HepG2 (cell line): ENCODE results near the gene CDT1. TPM values are rescaled to one million over a fixed set of nuclear protein-coding genes. Genes with fewer than 3 reads are reported as not detected.

Experiments used
- ATAC-seq: fragments of 200-7000 bp; cut with Tn5 transposase; 3 replicates; pipeline ENCODE4 v1.9.1; 2020; ENCODE audit warnings: mild to moderate bottlenecking, moderate library complexity
- Bru-seq: library from RNA; stranded (reverse); fragments of 400-500 nt; gene quantifications from one replicate; lab custom pipeline; 2021; lab: Mats Ljungman, UMichigan
- BruChase-seq, 2 experiments: library from RNA; stranded (reverse); fragments of 400-500 nt; gene quantifications; one replicate each; lab custom pipeline; 2021; lab: Mats Ljungman, UMichigan
- BruUV-seq: library from RNA; stranded (reverse); fragments of 400-500 nt; replicated peaks from 2 replicates; lab custom pipeline; 2021; lab: Mats Ljungman, UMichigan
- CTCF ChIA-PET: fragments of 300-600 bp; formaldehyde crosslinking; extraction: SDS; loops from one replicate; lab custom pipeline; 2021; ENCODE audit warnings: low total read pairs, inconsistent platforms, low intra/inter-chr PET ratio; lab: Yijun Ruan, JAX
- POLR2A ChIA-PET: fragments of 350-600 bp; sonication (Branson Sonifier 250); formaldehyde crosslinking; loops from one replicate; lab custom pipeline; 2020; ENCODE audit warnings: antibody characterized with exemption, inconsistent platforms; lab: Yijun Ruan, JAX
- DNase-seq: peaks from one replicate; pipeline ENCODE4 v3.0.0-alpha.2; 2015; ENCODE audit warnings: low spot score
- FAIRE-seq: peaks from 3 replicates; lab custom pipeline; 2011; peaks lifted over from hg19 to GRCh38; lab: Jason Lieb, UNC
- H2AFZ ChIP-seq: one replicate; pipeline ENCODE4 v1.6.1; 2011; ENCODE audit warnings: low read length, inconsistent platforms
- H3K27ac ChIP-seq: fragments of 300-600 bp; 3 replicates; pipeline ENCODE4 v1.8.0; 2011; ENCODE audit warnings: mixed run types, mild to moderate bottlenecking, mixed read lengths, low read length, inconsistent platforms; ENCODE audit not compliant: insufficient read depth; ENCODE audit errors: extremely low read length
- H3K27me3 ChIP-seq, 2 experiments: fragments of 200-600 bp in 1 of 2; 2 replicates in 1 of 2; 3 replicates in 1 of 2; pipeline versions ENCODE4 v1.6.0 to v1.8.0; 2011; ENCODE audit warnings: low read length in 2 of 2, mild to moderate bottlenecking in 2 of 2, moderate library complexity in 2 of 2, inconsistent platforms in 1 of 2; ENCODE audit not compliant: insufficient read depth in 2 of 2, control insufficient read depth in 1 of 2
- H3K36me3 ChIP-seq, 2 experiments: fragments of 200-600 bp in 1 of 2; replicated peaks in 1 of 2; 2 replicates in 1 of 2; 3 replicates in 1 of 2; pipeline versions ENCODE4 v1.5.1 to v1.8.0; 2011; ENCODE audit warnings: low read length in 2 of 2, inconsistent platforms in 1 of 2; ENCODE audit not compliant: insufficient read depth in 2 of 2, control insufficient read depth in 1 of 2
- H3K4me1 ChIP-seq: 2 replicates; pipeline ENCODE4 v1.5.1; 2012; ENCODE audit warnings: low read length, inconsistent platforms; ENCODE audit not compliant: insufficient read depth
- H3K4me2 ChIP-seq: 2 replicates; pipeline ENCODE4 v1.6.0; 2011; ENCODE audit warnings: low read depth, low read length, inconsistent platforms
- H3K4me3 ChIP-seq, 3 experiments: fragments of 200-600 bp in 1 of 3; sonication (generic), shearing (Covaris generic) in 1 of 3; replicated peaks in 1 of 3; 2 replicates each; pipeline ENCODE4 v1.5.1; 2011 to 2016; ENCODE audit warnings: low read length in 3 of 3, inconsistent platforms in 2 of 3, low read depth in 2 of 3, mild to moderate bottlenecking in 2 of 3, control low read depth in 1 of 3, mixed read lengths in 1 of 3; ENCODE audit not compliant: insufficient read depth in 1 of 3
- H3K79me2 ChIP-seq: one replicate; pipeline ENCODE4 v1.6.1; 2011; ENCODE audit warnings: low read length, inconsistent platforms; ENCODE audit not compliant: insufficient read depth
- H3K9ac ChIP-seq: 2 replicates; pipeline ENCODE4 v1.6.0; 2011; ENCODE audit warnings: mild to moderate bottlenecking, low read depth, low read length, inconsistent platforms; ENCODE audit not compliant: insufficient read depth
- H3K9me3 ChIP-seq: 2 replicates; pipeline ENCODE4 v1.5.1; 2012; ENCODE audit warnings: mild to moderate bottlenecking, low read length
- H4K20me1 ChIP-seq: 2 replicates; pipeline ENCODE4 v1.6.0; 2011; ENCODE audit warnings: inconsistent platforms, mild to moderate bottlenecking, low read length, moderate library complexity; ENCODE audit not compliant: insufficient read depth
- MAF1 ChIP-seq: sonication (generic); formaldehyde crosslinking; IDR thresholded peaks from 2 replicates; pipeline ENCODE4 v1.5.0; 2020; ENCODE audit warnings: missing genetic modification reagents, borderline replicate concordance
- MAFF ChIP-seq: IDR thresholded peaks from 2 replicates; pipeline ENCODE4 v1.6.1; 2011; ENCODE audit warnings: low read depth, low read length, improper control_type of control experiment
- PRMT3 ChIP-seq: sonication (generic); formaldehyde crosslinking; IDR thresholded peaks from 2 replicates; pipeline ENCODE4 v1.8.1; 2022; ENCODE audit warnings: low read depth, mild to moderate bottlenecking, moderate library complexity, missing genetic modification reagents, borderline replicate concordance
- SRF ChIP-seq: IDR thresholded peaks from 2 replicates; pipeline ENCODE4 v1.6.1; 2011; ENCODE audit warnings: mild to moderate bottlenecking, low read depth, low read length, moderate library complexity
- ZBTB1 ChIP-seq: sonication (generic); formaldehyde crosslinking; IDR thresholded peaks from 2 replicates; pipeline ENCODE4 v1.4.0; 2020; ENCODE audit warnings: missing genetic modification reagents, borderline replicate concordance
- ZBTB14 ChIP-seq: sonication (generic); formaldehyde crosslinking; IDR thresholded peaks from 2 replicates; pipeline ENCODE4 v1.4.0; 2020; ENCODE audit warnings: missing genetic modification reagents
- ZBTB34 ChIP-seq: sonication (generic); formaldehyde crosslinking; IDR thresholded peaks from 2 replicates; pipeline ENCODE4 v1.8.0; 2022; ENCODE audit warnings: mild to moderate bottlenecking, missing genetic modification reagents
- ZNF609 ChIP-seq: sonication (generic); formaldehyde crosslinking; IDR thresholded peaks from 2 replicates; pipeline ENCODE4 v1.4.0; 2020; ENCODE audit warnings: mild to moderate bottlenecking, missing genetic modification reagents, borderline replicate concordance
- WGBS: methylation state at CpG from one replicate; pipeline ENCODE4 v1.1.6; 2017; ENCODE audit warnings: low lambda C conversion rate; 5-methylcytosine and 5-hydroxymethylcytosine counted together
- in situ Hi-C: cut with HindIII; loops from 2 replicates; pipeline ENCODE4 v1.10.0; 2017; ENCODE audit warnings: low pct_unique_long_range_greater_than_20kb; ENCODE audit not compliant: extremely low pct_ligation_motif_present
- intact Hi-C: fragments of 100-400 bp; cut with micrococcal nuclease; formaldehyde crosslinking; loops from one replicate; pipeline ENCODE4 v1.10.0; 2022; ENCODE audit not compliant: unreplicated experiment
- long read RNA-seq, 2 experiments: library from RNA in 1 of 2; library from polyadenylated mRNA in 1 of 2; stranded (forward) in 1 of 2; unstranded in 1 of 2; transcript quantifications; one replicate each; pipeline ENCODE4 v2.0.0, GENCODE V29; 2019 to 2022
- polyA minus RNA-seq, 3 experiments: library from RNA; depleted of rRNA, polyadenylated mRNA; stranded (reverse); fragments of >200 nt; gene quantifications; 2 replicates each; pipeline ENCODE4 v1.2.3, GENCODE V29; 2011; ENCODE audit warnings: low replicate concordance in 1 of 3
- polyA plus RNA-seq, 8 experiments: library from polyadenylated mRNA; depleted of rRNA in 3 of 8; stranded (reverse) in 7 of 8; unstranded in 1 of 8; fragments of >200 nt; fragmentation: Illumina TruSeq in 4 of 8; extraction: Trizol in 4 of 8; gene quantifications; 2 replicates each; pipeline versions ENCODE4 v1.2.1 to v1.2.3, GENCODE V29; 2011 to 2016; ENCODE audit warnings: low read depth in 4 of 8, missing spikeins in 1 of 8, mixed read lengths in 1 of 8; ENCODE audit not compliant: insufficient read depth in 1 of 8
- total RNA-seq, 5 experiments: library from RNA; depleted of rRNA; stranded (reverse); fragments of >200 nt; fragmentation: Illumina TruSeq; extraction: Trizol; gene quantifications; 2 replicates each; pipeline ENCODE4 v1.2.3, GENCODE V29; 2016; ENCODE audit warnings: low read depth in 1 of 5

The CDT1 gene
- total RNA-seq (2016; rRNA removed; fragmentation: Illumina TruSeq; extraction: Trizol): 16.5 and 23.1 TPM in 2 replicates
- total RNA-seq (2016; cell fraction: cytosol; rRNA removed; fragmentation: Illumina TruSeq; extraction: Trizol; ENCODE audit: low read depth): 14.3 and 18.2 TPM in 2 replicates
- total RNA-seq (2016; cell fraction: insoluble cytoplasmic fraction; rRNA removed; fragmentation: Illumina TruSeq; extraction: Trizol): 15.0 and 21.7 TPM in 2 replicates
- 30.9 and 31.0 TPM in 2 replicates for total RNA-seq (2016; cell fraction: membrane; rRNA removed; fragmentation: Illumina TruSeq; extraction: Trizol)
- 12.6 and 18.8 TPM in 2 replicates for total RNA-seq (2016; cell fraction: nucleus; rRNA removed; fragmentation: Illumina TruSeq; extraction: Trizol)
- polyA plus RNA-seq (2011; rRNA removed): 17.9 and 23.8 TPM in 2 replicates
- polyA plus RNA-seq (2011; cell fraction: cytosol; rRNA removed): 15.0 and 37.3 TPM in 2 replicates
- 29.6 and 46.8 TPM in 2 replicates for polyA plus RNA-seq (2011; cell fraction: nucleus; rRNA removed)
- 13.5 and 17.6 TPM in 2 replicates for polyA plus RNA-seq (2012)
- polyA plus RNA-seq (2016; cell fraction: cytosol; fragmentation: Illumina TruSeq; extraction: Trizol; ENCODE audit: low read depth): 18.5 and 24.2 TPM in 2 replicates
- 22.4 and 29.0 TPM in 2 replicates for polyA plus RNA-seq (2016; cell fraction: insoluble cytoplasmic fraction; fragmentation: Illumina TruSeq; extraction: Trizol; ENCODE audit: low read depth)
- polyA plus RNA-seq (2016; cell fraction: membrane; fragmentation: Illumina TruSeq; extraction: Trizol; ENCODE audit: low read depth): 25.4 and 37.1 TPM in 2 replicates
- 34.6 and 39.8 TPM in 2 replicates for polyA plus RNA-seq (2016; cell fraction: nucleus; fragmentation: Illumina TruSeq; extraction: Trizol; ENCODE audit: insufficient read depth, low read depth)
- 25.0 and 71.0 TPM in 2 replicates for polyA minus RNA-seq (2011; rRNA and poly(A)+ RNA removed; ENCODE audit: low replicate concordance)
- polyA minus RNA-seq (2011; cell fraction: cytosol; rRNA and poly(A)+ RNA removed): 28.6 and 52.8 TPM in 2 replicates
- polyA minus RNA-seq (2011; cell fraction: nucleus; rRNA and poly(A)+ RNA removed): 6.7 and 8.8 TPM in 2 replicates
- percentile 61 among the genes with signal in this experiment for Bru-seq, nascent RNA
- BruChase-seq, experiment 1, labeled RNA remaining after a 6-hour chase: percentile 83 among the genes with signal in this experiment
- percentile 79 among the genes with signal in this experiment for BruChase-seq, experiment 2, labeled RNA remaining after a 2-hour chase
- long read RNA-seq, experiment 1, transcript CDT1-201 (10 exons, 3,240 nt): major isoform, 16 of 44 reads
- long read RNA-seq, experiment 1, partial matches to known transcripts: 28 of 44 reads
- long read RNA-seq, experiment 1, other reads (novel, unspliced or antisense): 0 of 44 reads
- long read RNA-seq, experiment 2, transcript CDT1-201 (10 exons, 3,240 nt): major isoform, 65 of 91 reads
- long read RNA-seq, experiment 2, partial matches to known transcripts: 14 of 91 reads
- long read RNA-seq, experiment 2, other reads (novel, unspliced or antisense): 12 of 91 reads

GRCh38 chr16:88803264-88803987 is at the start of gene CDT1:
Gene CDT1, plus strand, starts transcription at chr16:88803789. Its CDS starts 43 bp downstream, at chr16:88803832.
- peak within 1 kb of the TSS; percentile 77 for H3K9ac ChIP-seq
- no peaks in the 10 kb centered on the region for H3K9me3 ChIP-seq
- no TSS peak for BruUV-seq
- FAIRE-seq (peak; percentile 61), ATAC-seq (peak; percentile 9; the same call in 1 of the 3 replicates), DNase-seq (peak; percentile 65)
- ChIA-PET CTCF (no interaction called here), POLR2A (interaction anchor here (1.1 to 1.3 kb wide), 2 partner anchors 8 to 10 kb away, joined by 3 to 5 read pairs; partner anchors contain the start of gene APRT)
- under 1% methylated on average over 81 of the region's 98 CpGs for WGBS
- H2AFZ ChIP-seq: no peak within 1 kb of the TSS
- in situ Hi-C loops: loop anchor here (5.0 kb wide), 1 partner anchor 46 kb away; no protein-coding TSS in a partner anchor
- peak within 1 kb of the TSS; percentile 99 for H3K4me2 ChIP-seq
- H3K36me3 ChIP-seq: peaks cover 11 to 29% of the 10 kb centered on the region in 2 experiments
- H4K20me1 ChIP-seq: no peaks in the 10 kb centered on the region
- H3K27me3 ChIP-seq: no peaks in the 10 kb centered on the region
- peak within 1 kb of the TSS; percentile 71 for H3K27ac ChIP-seq
- H3K4me3 ChIP-seq: peak within 1 kb of the TSS; percentile 73 to 88 (median 76)
- peaks cover 14% of the 10 kb centered on the region for H3K79me2 ChIP-seq
- intact Hi-C loops: no loop called here
- peaks cover 24% of the 10 kb centered on the region for H3K4me1 ChIP-seq
- TF ChIP-seq ZBTB14 (CRISPR knock-in tag): peak; percentile 67; the same call in 1 of the 2 replicates
- TF ChIP-seq MAF1 (CRISPR knock-in tag): no peak; the same call in 1 of the 2 replicates
- TF ChIP-seq ZBTB1: no peak
- TF ChIP-seq MAFF: no peak
- TF ChIP-seq ZNF609 (CRISPR knock-in tag): 0 out of 2 replicates have a peak, but pooled peaks have one; percentile 48
- TF ChIP-seq ZBTB34 (CRISPR knock-in tag): no peak
- peak; percentile 78; the same call in 1 of the 2 replicates for TF ChIP-seq PRMT3 (CRISPR knock-in tag)
- no peak for TF ChIP-seq SRF
